Nucleus accumbens (tissue), 56 donors: ENCODE results near the gene ANGPTL8.

Experiments used
- DNase-seq, 56 donors: peaks; one replicate each; lab custom pipeline; 2025; lab: John Stamatoyannopoulos, UW

Gene ANGPTL8

GRCh38 chr19:11233073-11233472 is 6.3 kb upstream of the ANGPTL8 start:
- no peak for DNase-seq

GRCh38 chr19:11234486-11235075 is 4.8 kb upstream of the ANGPTL8 start:
- no peak for DNase-seq

DNA sequence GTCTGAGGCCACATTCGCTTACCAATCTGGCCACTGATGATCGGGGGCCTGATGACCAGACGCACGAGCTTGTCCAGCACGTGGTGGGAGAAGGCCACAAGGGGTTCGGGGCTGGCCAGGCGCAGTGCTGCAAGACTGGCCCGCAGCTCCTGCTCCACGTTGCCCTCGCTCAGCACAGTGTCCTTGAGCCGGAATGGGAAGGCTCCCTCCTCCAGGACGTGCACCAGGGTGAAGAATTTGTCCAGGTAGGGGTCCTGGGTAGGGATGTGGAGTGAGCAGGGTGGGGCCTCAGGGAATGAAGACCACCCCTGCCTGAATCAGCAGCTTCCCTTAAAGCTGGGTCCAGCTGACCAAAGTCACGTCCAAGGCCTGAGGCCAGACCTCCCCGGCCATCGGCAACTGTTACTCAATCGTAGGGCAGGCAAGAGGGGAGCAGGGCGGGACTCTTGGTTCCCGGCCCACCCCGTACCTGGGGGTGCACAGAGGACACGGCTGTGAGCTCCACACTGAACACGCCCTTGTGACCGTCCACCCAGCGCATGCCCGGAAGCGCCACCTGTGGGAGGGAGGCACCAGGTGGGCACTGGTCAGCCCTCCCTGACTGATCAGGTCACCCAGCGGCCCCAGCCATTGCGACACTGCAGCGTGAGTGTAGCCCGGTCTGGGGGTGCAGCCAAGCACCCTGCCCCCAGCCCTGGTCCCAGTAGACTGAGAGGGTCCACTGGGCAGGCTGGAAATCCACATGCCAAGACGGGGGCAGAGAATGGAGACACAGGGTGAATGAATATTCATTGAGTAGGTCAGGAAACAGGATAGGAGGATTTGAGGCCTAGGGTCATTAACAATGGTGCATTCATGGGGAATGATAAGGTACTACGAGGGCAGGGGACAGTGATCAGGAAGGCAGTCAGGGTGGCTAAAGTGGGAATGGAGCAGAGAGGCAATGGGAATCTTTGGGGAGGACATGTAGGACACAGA is 2.8 kb upstream of the ANGPTL8 start:
- DNase-seq: no peak

DNA sequence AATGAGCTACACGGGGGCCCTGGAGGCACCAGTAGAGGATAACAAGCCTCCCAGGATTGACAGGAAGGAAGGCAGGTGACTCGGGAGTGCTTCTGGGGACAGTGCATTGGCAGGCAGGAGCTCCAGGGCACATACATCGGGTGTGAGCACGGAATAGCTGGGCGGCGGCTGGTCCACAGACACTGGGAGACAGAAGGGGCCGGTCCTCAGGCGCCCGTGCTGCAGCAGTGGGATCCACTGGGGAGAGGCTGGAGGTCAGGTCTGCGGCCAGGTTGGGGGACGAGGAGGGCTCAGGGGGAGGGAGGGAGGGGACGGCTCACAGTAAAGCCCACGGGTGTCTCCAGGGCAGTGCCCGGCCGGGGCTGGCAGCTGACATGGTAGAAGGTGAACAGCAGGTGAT is 2.1 kb upstream of the ANGPTL8 start:
- no peak for DNase-seq

DNA sequence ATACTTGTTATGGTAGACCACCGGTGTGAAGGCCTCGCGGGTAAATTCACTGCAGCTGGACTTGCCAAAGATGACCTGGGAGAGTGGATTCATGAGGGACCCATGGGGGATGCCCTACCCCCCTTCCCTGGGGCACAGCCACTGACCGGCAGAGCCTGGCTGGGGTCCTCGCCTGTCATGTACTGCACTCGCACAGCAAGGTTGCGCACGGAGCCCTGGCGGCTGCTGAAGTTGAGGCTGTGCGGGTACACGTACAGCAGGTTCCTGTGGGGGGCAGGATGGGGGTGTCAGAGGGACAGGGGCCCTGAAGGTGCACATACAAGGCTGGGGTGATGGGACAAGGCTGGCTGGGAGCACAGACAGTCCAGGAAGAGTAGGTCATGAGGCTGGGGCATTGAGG is 1.4 kb upstream of the ANGPTL8 start:
- no peak for DNase-seq

GRCh38 chr19:11238781-11239376 is 540 bp upstream of the ANGPTL8 start:
- no peak for DNase-seq

- DNase-seq: no peak
Measured at GRCh38 chr19:11240008-11240444, 607 bp downstream of the ANGPTL8 start.

GRCh38 chr19:11242025-11242424 is 2.6 kb downstream of the ANGPTL8 start:
- DNase-seq: no peak

- DNase-seq: peak in 55 of 56 donors; percentile 8 to 95 (median 79)
Measured at GRCh38 chr19:11242864-11243797, 3.7 kb downstream of the ANGPTL8 start.

DNA sequence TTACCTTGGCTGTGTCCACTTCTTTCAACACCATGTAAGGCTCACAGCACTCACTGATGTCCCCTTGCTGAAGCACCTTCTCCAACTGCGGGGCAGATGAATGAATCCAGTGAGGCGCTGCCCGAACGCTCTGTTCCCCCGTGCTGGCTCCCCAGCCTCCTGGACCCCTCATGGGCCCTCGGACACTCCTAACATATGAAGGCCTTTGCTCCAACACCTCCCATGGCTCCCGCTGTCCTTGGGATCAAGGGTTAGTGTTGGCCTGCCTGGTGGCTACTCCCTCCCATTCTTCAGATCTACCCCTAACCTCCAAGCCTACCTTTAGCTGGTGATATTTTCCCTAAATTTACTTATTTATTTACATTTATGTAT is 4.4 kb downstream of the ANGPTL8 start:
- DNase-seq: no peak

DNA sequence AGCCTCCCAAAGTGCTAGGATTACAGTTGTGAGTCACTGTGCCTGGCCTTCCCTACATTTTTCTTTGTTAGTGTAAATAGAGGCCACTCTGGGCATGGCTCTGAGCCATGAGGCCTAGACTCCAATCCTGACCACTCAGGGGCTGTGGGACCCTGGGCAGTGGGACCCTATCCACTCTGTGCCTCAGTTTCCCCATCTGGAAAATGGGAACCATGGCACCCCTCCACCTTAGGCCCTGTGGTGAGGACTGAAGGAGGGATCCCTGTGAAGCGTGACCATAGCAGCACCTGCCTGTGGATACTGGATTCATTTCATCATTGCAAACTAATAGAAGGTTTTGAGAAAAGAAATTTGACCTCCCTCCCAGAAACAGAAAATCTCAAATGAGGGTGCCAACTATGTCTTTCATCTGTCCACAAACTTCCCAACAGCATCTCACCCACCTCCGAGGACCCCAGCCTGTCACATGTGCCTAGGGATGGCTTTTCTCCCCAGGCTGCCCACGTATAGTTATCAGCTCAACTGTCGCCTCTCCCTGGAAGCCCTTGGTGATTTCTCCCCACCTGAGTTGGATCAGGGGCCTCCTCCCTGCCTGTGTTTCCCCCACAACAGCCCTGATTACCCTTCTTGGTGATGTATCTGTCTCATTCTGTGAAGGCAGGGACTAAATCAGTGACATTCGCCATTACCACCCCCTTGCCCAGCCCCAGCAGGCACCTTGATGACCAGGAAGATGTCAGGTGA is 5.6 kb downstream of the ANGPTL8 start:
- DNase-seq: no peak

GRCh38 chr19:11246941-11247340 is 7.5 kb downstream of the ANGPTL8 start:
- no peak for DNase-seq

DNA sequence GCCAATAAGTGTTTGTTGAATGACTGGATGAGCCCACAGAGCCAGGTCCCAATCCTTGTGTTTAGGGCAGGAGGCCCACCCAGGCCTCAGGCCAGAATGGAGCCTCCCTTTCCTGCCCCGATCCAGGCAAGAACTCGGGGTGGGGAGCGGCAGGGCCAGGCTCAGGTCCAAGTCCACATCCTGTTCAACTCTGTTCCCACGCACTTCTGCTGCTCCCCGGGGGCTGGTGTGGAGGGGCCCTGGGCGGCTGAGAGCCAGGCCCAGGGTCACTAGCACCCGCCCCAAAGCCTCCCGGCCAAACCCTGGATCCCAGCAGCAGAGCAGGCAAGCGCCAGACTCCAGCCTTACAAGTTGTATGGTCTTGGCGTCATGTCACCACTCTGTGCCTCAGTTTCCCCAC is 8.0 kb downstream of the ANGPTL8 start:
- DNase-seq: no peak

GRCh38 chr19:11247934-11248333 is 8.5 kb downstream of the ANGPTL8 start:
- DNase-seq: no peak

DNA sequence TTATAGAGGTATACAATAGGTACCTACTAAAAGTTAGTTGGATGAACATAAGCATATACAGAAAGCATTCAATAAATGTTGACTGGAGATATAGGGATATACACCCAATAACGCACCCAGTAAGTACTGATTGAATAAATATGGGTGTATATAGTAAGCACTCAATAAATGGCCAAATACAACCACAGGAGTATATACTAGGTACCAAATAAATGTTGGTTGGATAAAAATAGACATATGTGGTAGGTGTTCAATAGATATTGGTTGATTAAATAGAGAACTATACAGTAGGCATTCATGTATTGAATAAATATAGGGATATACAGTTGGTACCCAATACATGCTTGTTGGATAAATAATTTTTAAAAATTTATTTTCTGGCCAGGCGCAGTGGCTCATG is 9.4 kb downstream of the ANGPTL8 start:
- DNase-seq: no peak

- DNase-seq: no peak
Measured at GRCh38 chr19:11251217-11251616, 11.8 kb downstream of the ANGPTL8 start.

- DNase-seq: no peak
Measured at GRCh38 chr19:11251650-11252314, 12.4 kb downstream of the ANGPTL8 start.

- DNase-seq: peak in 1 of 56 donors; percentile 1
Measured at GRCh38 chr19:11252665-11253355, 13.4 kb downstream of the ANGPTL8 start.

GRCh38 chr19:11254666-11255065 is 15.2 kb downstream of the ANGPTL8 start:
- no peak for DNase-seq
